ENCODE data around the gene TCEA3. TPM values are rescaled to one million over a fixed set of nuclear protein-coding genes. Genes with fewer than 3 reads are reported as not detected.

TCEA3 gene
- total and polyA plus RNA-seq, 2 of the 4 experiments (the other 2 are of a cell fraction): 3.0 to 6.3 TPM

DNA sequence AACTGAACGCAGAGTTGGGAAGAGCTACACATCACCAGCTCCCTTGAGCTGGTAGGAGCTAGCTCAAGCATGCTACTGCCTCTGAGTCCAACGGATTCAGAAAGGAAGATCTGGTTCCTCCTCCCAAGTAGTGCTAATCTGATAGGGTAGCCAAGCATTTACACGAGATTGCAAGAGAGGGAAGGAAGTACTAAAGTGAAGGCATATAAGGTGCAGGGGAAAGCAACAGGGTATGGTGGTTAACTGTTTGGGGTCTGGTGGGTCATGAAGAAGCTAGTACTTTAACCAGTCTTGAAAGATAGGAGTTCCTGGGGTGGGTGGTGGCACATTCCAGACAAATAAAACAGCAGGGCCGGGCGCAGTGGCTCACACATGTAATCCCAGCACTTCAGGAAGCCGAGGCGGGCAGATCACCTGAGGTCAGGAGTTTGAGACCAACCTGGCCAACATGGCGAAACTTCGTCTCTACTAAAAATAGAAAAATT, 34.7 kb downstream of the TCEA3 start:
- dilution Hi-C loops (cut with HindIII; ENCODE audit: low sequenced_read_pairs, unreplicated experiment): no loop called here

More for the DNA sequence above, 34.7 kb downstream of the TCEA3 start:
- H3K18ac ChIP-seq (ENCODE audit: low read depth, low read length): no peak overlapping the region
- no peak overlapping the region for H3K14ac ChIP-seq (replicated peaks; ENCODE audit: low read depth, low read length)
- no peak overlapping the region for H2AK5ac ChIP-seq (ENCODE audit: low read depth, low read length)
- H2AK9ac ChIP-seq (replicated peaks; ENCODE audit: low read depth, low read length, poor library complexity): no peak overlapping the region
- H3K4me2 ChIP-seq (ENCODE audit: low read depth, low read length): no peak overlapping the region
- H3K27ac ChIP-seq (ENCODE audit: insufficient read depth, low read length): no peak overlapping the region
- no peaks in the 10 kb centered on the region for H3K27me3 ChIP-seq (ENCODE audit: control insufficient read depth, insufficient read depth, low read length)
- TF ChIP-seq USF2 (IDR thresholded peaks at IDR 0.05; ENCODE audit: low read depth, low read length): no peak
- no peak for TF ChIP-seq MXI1 (IDR thresholded peaks at IDR 0.05; ENCODE audit: borderline replicate concordance, low read depth, low read length)
- TF ChIP-seq BHLHE40 (IDR thresholded peaks at IDR 0.05; ENCODE audit: low read depth, low read length): no peak
- TF ChIP-seq RFX5 (IDR thresholded peaks at IDR 0.05; ENCODE audit: low read depth, low read length): no peak
- TF ChIP-seq POLR2A (IDR thresholded peaks at IDR 0.05; ENCODE audit: low read depth, low read length): no peak
- no peak for TF ChIP-seq RAD21 (IDR thresholded peaks at IDR 0.05; ENCODE audit: low read length)
- TF ChIP-seq FOS (IDR thresholded peaks at IDR 0.05; ENCODE audit: low read depth, low read length): no peak
- no peak for TF ChIP-seq CEBPB (IDR thresholded peaks at IDR 0.05; ENCODE audit: low read depth, low read length)
- TF ChIP-seq MAFK (IDR thresholded peaks at IDR 0.05; ENCODE audit: low read depth, low read length): no peak
- no peak for TF ChIP-seq NFE2L2 (IDR thresholded peaks at IDR 0.05; ENCODE audit: low read depth, low read length)
- no peak for TF ChIP-seq CTCF (conservative IDR thresholded peaks at IDR 0.05; ENCODE audit: low read depth, low read length)
- TF ChIP-seq RCOR1 (IDR thresholded peaks at IDR 0.05; ENCODE audit: insufficient replicate concordance, low read length): no peak
- TF ChIP-seq MAZ (IDR thresholded peaks at IDR 0.05; ENCODE audit: borderline replicate concordance, low read depth, low read length): no peak
- H2BK20ac ChIP-seq (ENCODE audit: low read depth, low read length): no peak overlapping the region
- H4K8ac ChIP-seq (ENCODE audit: low read depth in 2 of 2, low read length in 2 of 2): no peak overlapping the region
- 0 out of 2 replicates have a peak, but pooled peaks cover 7% of the 10 kb centered on the region for H4K20me1 ChIP-seq (ENCODE audit: insufficient read depth, low read length)
- ATAC-seq (ENCODE audit: low read depth) (no peak), DNase-seq (no peak)
- POLR2A ChIA-PET (ENCODE audit: unreplicated experiment): interaction anchor here (0.6 kb wide), 1 partner anchor 11 kb away, joined by 5 read pairs; no protein-coding TSS in a partner anchor
- H3K9me1 ChIP-seq (ENCODE audit: insufficient read depth, low read length): peaks cover 25% of the 10 kb centered on the region
- H3K79me1 ChIP-seq (ENCODE audit: low read depth in 1 of 2, low read length in 2 of 2): peaks cover 0 to 12% of the 10 kb centered on the region in 2 experiments; a peak in 2 of 4 replicates
- H4K5ac ChIP-seq (ENCODE audit: low read depth, low read length): no peak overlapping the region
- no peak overlapping the region for H2BK120ac ChIP-seq (ENCODE audit: low read depth, low read length)
- H3K4ac ChIP-seq (ENCODE audit: low read depth, low read length): no peak overlapping the region
- no peak overlapping the region for H2BK15ac ChIP-seq (ENCODE audit: low read depth, low read length)
- H4K91ac ChIP-seq (ENCODE audit: insufficient read depth, low read depth, low read length): no peak overlapping the region
- H3K56ac ChIP-seq (ENCODE audit: extremely low read depth, insufficient read depth, low read length): no peak overlapping the region
- no peak overlapping the region for H2BK5ac ChIP-seq (ENCODE audit: low read depth, low read length, poor library complexity, severe bottlenecking)
- in situ Hi-C loops (cut with MboI; ENCODE audit: low sequenced_read_pairs) (no loop called here), intact Hi-C loops (cut with micrococcal nuclease) (no loop called here)
- H3K9me3 ChIP-seq (ENCODE audit: control insufficient read depth, insufficient read depth, low read length): no peaks in the 10 kb centered on the region
- no peak overlapping the region for H3K23ac ChIP-seq (ENCODE audit: low read depth, low read length)
- WGBS, 2 experiments (ENCODE audit: extremely low coverage in 2 of 2, insufficient read length in 1 of 2): 78% methylated on average over 9 of the region's 9 CpGs; no CpG with 5 or more reads in 1 of the 2 experiments
- peaks cover 18% of the 10 kb centered on the region for H3K4me1 ChIP-seq (ENCODE audit: control insufficient read depth, insufficient read depth, low read length)
- no peaks in the 10 kb centered on the region for H3K36me3 ChIP-seq (ENCODE audit: control insufficient read depth, insufficient read depth, low read length)
- H3K9ac ChIP-seq (ENCODE audit: low read depth, low read length): no peak overlapping the region
- no peak overlapping the region for H3K4me3 ChIP-seq (ENCODE audit: insufficient read depth, low read depth, low read length)
- no peak overlapping the region for H2AFZ ChIP-seq (replicated peaks; ENCODE audit: low read length, poor library complexity)
- BruUV-seq (replicated peaks): no TSS peak
- CTCF ChIA-PET: interaction anchor here (1.5 kb wide), 1 partner anchor 14 kb away, joined by 5 read pairs; no protein-coding TSS in a partner anchor

Measured in IMR-90 (cell line).